Hepatocyte (in vitro differentiated cells): ENCODE results near the gene SVIL.

Source experiments
- EZH2 ChIP-seq: fragments of 200-600 bp; sonication (generic); IDR thresholded peaks from 2 replicates; pipeline ENCODE4 v1.6.1; 2016; ENCODE audit warnings: antibody characterized with exemption, mild to moderate bottlenecking, borderline replicate concordance
- EZH2phosphoT487 ChIP-seq: fragments of 200-600 bp; sonication (generic); IDR thresholded peaks from one replicate; pipeline ENCODE4 v1.6.1; 2018; ENCODE audit warnings: antibody characterized with exemption, mild to moderate bottlenecking, low read depth, moderate library complexity; ENCODE audit not compliant: unreplicated experiment, severe bottlenecking
- TF ChIP-seq, protein P1 (sequence below): fragments of 200-600 bp; sonication (generic); IDR thresholded peaks from 2 replicates; pipeline ENCODE4 v1.5.1; 2016; ENCODE audit warnings: antibody characterized with exemption, mild to moderate bottlenecking; ENCODE audit not compliant: poor library complexity

DNA sequence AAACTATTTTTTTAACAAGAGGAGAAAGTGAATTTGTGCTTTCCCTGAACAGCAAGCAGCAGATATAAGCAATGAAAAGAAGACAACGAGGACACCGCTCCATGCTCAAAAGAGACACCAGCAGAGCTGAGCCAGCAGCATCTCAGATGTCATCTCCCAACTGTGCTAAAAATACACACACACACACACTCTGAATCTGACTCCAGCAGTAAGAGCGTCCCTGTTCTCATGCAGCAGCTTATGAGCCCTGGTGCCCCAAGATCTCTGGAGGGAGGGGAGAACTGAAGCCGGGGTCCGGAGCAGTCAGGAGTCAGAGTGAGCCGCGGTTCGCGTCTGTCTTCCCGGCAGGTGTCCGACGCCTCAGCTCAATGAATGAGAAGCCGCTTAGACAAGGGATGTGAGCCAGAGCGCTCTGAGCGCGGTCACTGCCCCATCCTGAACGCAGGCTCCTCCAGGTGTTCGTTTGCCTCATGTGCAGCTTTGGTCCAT is 49.2 kb downstream of the SVIL start:
- TF ChIP-seq, protein P1, sequence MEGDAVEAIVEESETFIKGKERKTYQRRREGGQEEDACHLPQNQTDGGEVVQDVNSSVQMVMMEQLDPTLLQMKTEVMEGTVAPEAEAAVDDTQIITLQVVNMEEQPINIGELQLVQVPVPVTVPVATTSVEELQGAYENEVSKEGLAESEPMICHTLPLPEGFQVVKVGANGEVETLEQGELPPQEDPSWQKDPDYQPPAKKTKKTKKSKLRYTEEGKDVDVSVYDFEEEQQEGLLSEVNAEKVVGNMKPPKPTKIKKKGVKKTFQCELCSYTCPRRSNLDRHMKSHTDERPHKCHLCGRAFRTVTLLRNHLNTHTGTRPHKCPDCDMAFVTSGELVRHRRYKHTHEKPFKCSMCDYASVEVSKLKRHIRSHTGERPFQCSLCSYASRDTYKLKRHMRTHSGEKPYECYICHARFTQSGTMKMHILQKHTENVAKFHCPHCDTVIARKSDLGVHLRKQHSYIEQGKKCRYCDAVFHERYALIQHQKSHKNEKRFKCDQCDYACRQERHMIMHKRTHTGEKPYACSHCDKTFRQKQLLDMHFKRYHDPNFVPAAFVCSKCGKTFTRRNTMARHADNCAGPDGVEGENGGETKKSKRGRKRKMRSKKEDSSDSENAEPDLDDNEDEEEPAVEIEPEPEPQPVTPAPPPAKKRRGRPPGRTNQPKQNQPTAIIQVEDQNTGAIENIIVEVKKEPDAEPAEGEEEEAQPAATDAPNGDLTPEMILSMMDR = no peak
- TF ChIP-seq EZH2phosphoT487 (no peak), EZH2 (no peak)
